GM10847 (cell line): ENCODE measurements around the gene PLAC9.

ENCODE experiments used
- POLR2A ChIP-seq: IDR thresholded peaks from 2 replicates; pipeline ENCODE4 v1.6.1; 2011; ENCODE audit not compliant: insufficient read length; ENCODE audit errors: extremely low read depth

PLAC9 gene

DNA sequence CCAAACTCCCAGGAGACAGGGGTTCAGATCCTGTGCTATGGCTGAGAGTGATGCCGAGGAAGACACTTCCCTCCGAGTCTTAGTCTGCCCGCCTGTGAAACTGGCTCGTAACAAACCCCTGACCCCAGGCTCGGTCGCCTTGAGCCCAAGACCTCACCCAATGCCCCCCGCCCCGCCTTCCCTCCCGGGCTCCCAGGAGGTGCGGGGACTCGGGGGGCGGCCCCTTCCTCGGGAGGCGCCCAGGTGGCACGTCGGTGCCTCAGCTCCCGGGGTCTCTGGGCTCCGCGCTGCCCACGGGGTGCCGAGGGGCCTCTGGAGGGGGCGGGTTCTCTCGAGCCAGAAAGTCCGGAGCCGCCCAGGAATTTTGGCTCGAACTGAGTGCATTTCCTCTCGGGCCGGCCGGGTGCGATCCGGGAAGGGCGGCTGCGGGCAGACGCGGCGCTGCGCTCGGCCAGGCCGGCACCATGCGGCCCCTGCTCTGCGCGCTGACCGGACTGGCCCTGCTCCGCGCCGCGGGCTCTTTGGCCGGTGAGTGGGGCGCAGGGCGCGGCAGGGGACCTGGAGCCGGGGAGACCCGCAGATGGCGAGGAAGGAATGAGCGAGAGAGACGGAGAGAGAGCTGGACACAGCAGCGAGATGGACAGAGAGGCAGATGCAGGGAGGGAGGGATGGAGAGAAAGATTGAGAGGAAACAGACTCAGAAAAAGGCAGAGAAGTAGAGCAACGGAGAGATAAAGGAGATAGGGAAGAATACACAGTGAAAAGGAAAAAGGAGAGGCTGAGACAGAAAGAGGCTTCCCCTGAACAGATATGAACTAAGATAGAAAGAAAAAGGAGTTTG lies at the start of gene PLAC9:
Gene PLAC9, plus strand, starts transcription at position 432 of the 841 bp plus-strand sequence. Its CDS starts 33 bp downstream, at position 465.
- no peak for TF ChIP-seq POLR2A

- TF ChIP-seq POLR2A = no peak
Observed at GRCh38 chr10:80090121-80090520, 42.4 kb upstream of the PLAC9 start.

GRCh38 chr10:80094231-80094630 lies 38.3 kb upstream of the PLAC9 start:
- TF ChIP-seq POLR2A = no peak

GRCh38 chr10:80100116-80100515 lies 32.4 kb upstream of the PLAC9 start:
- TF ChIP-seq POLR2A = no peak

DNA sequence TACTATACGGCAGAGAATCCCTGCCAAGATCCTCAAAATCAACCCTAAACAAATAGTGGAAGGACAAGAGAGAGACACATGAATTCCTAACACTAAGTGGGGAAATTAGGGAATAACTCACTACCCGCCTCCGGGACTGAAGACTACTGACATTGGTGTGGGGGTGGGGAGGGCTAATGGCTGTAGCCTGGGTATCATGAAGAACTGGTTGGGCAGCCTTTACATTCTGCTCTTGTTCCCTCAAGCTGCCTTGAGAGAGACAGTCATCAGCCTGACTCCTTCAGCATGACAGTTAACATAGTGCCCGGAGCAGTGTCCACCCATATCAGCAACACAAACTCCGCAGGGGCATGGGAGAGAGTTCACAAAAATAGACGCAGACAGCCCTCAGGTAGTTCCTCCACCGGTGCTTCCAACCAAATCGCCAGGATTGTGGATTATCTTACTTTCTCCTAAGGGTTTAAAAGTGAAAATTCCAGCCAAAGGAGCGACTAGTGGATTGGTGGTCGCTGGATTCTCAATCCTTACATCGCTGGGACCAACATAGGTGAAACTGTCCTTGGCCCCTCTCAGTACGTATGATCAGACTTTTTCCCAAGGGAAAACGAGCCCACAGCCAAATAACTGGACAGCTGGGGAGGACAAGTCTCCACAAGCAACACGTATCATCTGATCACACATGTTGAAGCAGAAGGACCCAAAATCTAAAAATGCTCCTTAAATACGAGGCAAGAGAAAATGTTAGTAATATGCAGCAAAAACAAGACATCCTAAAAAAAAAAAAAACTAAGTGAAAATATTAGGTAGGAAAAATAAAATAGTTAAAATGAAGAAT lies 31.5 kb upstream of the PLAC9 start:
- TF ChIP-seq POLR2A = no peak

DNA sequence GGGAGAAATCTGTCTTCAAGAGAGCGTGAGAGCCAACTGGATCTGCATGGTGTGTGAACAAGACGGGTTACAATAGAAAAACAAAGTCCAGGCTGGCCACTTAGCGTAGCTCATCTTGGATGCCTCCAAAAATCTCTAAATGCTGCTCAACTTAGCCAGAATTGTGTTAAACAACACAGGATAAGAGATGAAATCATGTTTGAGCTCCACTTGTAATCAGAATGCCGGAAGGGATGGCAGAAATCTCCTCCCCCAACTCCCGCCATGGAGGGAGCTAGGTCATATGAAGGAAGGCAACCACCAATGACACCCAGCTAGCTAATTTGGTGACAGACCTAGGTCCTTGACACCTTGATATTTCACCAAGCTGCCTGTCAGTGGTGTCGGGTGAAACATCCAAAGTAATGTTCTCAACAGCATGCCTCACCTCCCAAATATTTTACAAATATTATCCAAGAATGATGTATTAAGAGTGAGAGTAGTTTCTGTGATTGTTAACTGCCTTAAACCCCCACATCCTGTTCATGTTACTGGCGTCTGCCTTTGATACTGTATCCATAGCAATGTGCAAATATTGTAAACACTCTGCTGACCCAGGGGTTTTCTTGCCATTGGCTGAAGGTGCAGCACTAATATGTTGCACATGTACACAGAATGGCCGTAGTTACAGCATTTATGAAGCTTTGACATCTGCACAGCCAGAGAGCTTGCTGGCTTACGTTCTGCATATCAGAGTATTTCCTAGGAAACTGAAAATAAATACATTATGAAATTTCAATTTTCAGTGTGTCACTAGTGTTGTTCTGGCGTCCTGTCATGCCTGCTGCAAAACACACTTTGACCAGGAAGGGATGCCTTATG lies 28.2 kb upstream of the PLAC9 start:
- TF ChIP-seq POLR2A = no peak

DNA sequence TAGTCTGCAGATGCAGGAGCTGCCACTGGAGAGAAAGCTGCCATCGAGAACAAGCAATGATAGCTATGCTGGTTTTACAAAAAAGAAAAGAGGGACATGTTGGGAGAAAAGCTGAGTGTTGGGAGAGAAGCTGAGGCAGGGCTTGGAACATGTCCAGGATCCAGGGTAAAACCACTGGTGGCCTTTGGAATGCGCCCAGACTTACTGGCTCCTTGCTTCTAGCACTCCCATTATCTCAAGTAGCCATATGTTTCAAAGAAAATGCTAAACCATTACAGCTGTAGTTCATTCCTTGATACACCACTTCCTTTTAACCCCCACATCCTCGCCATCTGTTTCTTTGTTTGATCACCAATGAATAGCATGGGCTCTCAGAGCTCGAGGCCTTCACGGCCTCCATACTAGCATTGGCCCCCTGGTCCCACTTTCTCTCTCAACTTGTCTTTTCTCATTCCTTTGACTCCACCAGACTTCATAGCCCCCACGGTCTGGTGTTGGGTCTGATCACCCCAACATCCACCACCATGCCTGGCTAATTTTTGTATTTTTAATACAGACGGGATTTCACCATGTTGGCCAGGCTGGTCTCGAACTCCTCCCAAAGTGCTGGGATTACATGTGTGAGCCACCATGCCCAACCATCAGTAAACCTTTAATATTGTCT lies 23.8 kb upstream of the PLAC9 start:
- TF ChIP-seq POLR2A = no peak

- no peak for TF ChIP-seq POLR2A
Observed at GRCh38 chr10:80110986-80111385, 21.5 kb upstream of the PLAC9 start.

GRCh38 chr10:80118669-80119068 lies 13.9 kb upstream of the PLAC9 start:
- no peak for TF ChIP-seq POLR2A

GRCh38 chr10:80122110-80122710 lies 10.3 kb upstream of the PLAC9 start:
- no peak for TF ChIP-seq POLR2A

- no peak for TF ChIP-seq POLR2A
Observed at GRCh38 chr10:80122746-80123145, 9.8 kb upstream of the PLAC9 start.

- TF ChIP-seq POLR2A = no peak
Observed at GRCh38 chr10:80126876-80127275, 5.7 kb upstream of the PLAC9 start.

- TF ChIP-seq POLR2A = no peak
Observed at GRCh38 chr10:80131499-80131901, 1.0 kb upstream of the PLAC9 start.

DNA sequence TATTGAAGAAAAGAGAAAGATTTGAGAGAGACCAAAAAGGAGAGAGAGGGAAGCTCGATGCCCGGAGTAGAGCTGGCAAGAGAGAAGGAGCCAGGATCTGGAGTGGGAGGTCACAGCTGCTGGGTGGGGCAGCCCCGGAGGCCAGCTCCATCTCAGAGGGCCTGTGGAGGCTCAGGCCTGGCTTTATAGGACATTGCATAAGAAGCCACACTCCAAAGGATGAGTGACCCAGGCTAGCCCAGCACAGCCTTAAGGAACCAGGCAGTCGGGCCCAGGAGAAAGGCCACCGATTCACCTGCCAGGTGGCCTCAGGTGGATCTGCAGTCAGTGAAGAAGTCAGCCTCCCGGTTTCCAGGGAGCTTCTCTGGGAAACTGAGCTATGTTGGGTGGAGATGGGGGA lies 676 bp downstream of the PLAC9 start:
- no peak for TF ChIP-seq POLR2A
